ENCODE results near the gene DLG1. TPM values are rescaled to one million over a fixed set of nuclear protein-coding genes. Genes with fewer than 3 reads are reported as not detected.

DLG1 gene
- total RNA-seq, 1 experiment from 2014 or later: 89.8 TPM

GRCh38 chr3:197122394-197122793 lies 176.0 kb downstream of the DLG1 start:
- Histone ChIP-seq H4K20me1 (ENCODE audit: insufficient read depth) (no peaks in the 10 kb centered on the region), H3K9me3 (ENCODE audit: control insufficient read depth in 1 of 2, insufficient read depth in 1 of 2, low read depth in 1 of 2, low read length in 2 of 2) (no peaks in the 10 kb centered on the region), H3K4me1 (ENCODE audit: control insufficient read depth in 1 of 2, insufficient read depth in 2 of 2, low read length in 2 of 2) (peaks cover 0 to 2% of the 10 kb centered on the region in 2 experiments; a peak in 1 of 4 replicates), H3K4me2 (ENCODE audit: low read length) (no peak overlapping the region), H3K36me3 (ENCODE audit: control insufficient read depth in 1 of 2, insufficient read depth in 2 of 2, low read length in 2 of 2) (no peaks in the 10 kb centered on the region), H3K4me3 (replicated peaks in 1 of 2; ENCODE audit: low read depth in 1 of 2, low read length in 2 of 2) (no peak overlapping the region), H3K27me3 (ENCODE audit: insufficient read depth, low read length) (no peaks in the 10 kb centered on the region), H2AFZ (ENCODE audit: low read depth, low read length, poor library complexity, severe bottlenecking) (no peak overlapping the region), H3K79me2 (ENCODE audit: insufficient read depth, low read length) (peaks cover 3% of the 10 kb centered on the region), H3K9ac (ENCODE audit: low read length) (no peak overlapping the region), H3K9me2 (ENCODE audit: insufficient read depth) (no peaks in the 10 kb centered on the region), H3K27ac (ENCODE audit: low read depth, low read length) (no peak overlapping the region)
- ATAC-seq (no peak), DNase-seq (ENCODE audit: low read depth, low spot score) (no peak)
- ChIA-PET CTCF (no interaction called here), RAD21 (ENCODE audit: low non-redundant PET in 1 of 2, low total read pairs in 2 of 2, uncharacterized antibody in 2 of 2, unreplicated experiment in 2 of 2) (no interaction called here), POLR2A (no interaction called here)
- TF ChIP-seq CEBPB (IDR thresholded peaks at IDR 0.05; ENCODE audit: low read depth) (no peak), CBX3 (IDR thresholded peaks at IDR 0.05; ENCODE audit: low read depth) (no peak), RAD21 (IDR thresholded peaks at IDR 0.05; ENCODE audit: low read depth) (no peak), EZH2 (IDR thresholded peaks at IDR 0.05) (no peak), POLR2A (IDR thresholded peaks at IDR 0.05; ENCODE audit: borderline replicate concordance, extremely low read depth, insufficient read depth, insufficient read length) (no peak), EZH2phosphoT487 (IDR thresholded peaks at IDR 0.05; ENCODE audit: borderline replicate concordance) (no peak)
- BruUV-seq (replicated peaks): no TSS peak
- intact Hi-C loops (cut with micrococcal nuclease): no loop called here

GRCh38 chr3:197117114-197117513 lies 181.3 kb downstream of the DLG1 start:
- ChIA-PET RAD21 (ENCODE audit: low non-redundant PET in 1 of 2, low total read pairs in 2 of 2, uncharacterized antibody in 2 of 2, unreplicated experiment in 2 of 2) (no interaction called here), POLR2A (no interaction called here), CTCF (no interaction called here)
- H4K20me1 ChIP-seq (ENCODE audit: insufficient read depth): no peaks in the 10 kb centered on the region
- DNase-seq (ENCODE audit: low read depth, low spot score) (no peak), ATAC-seq (no peak)
- peak overlapping the region; percentile 15; the same call in 1 of the 2 replicates for H3K4me2 ChIP-seq (ENCODE audit: low read length)
- no peaks in the 10 kb centered on the region for H3K27me3 ChIP-seq (ENCODE audit: insufficient read depth, low read length)
- no peak overlapping the region for H3K27ac ChIP-seq (ENCODE audit: low read depth, low read length)
- H3K9ac ChIP-seq (ENCODE audit: low read length): no peak overlapping the region
- H3K9me2 ChIP-seq (ENCODE audit: insufficient read depth): no peaks in the 10 kb centered on the region
- no peak overlapping the region for H3K4me3 ChIP-seq (replicated peaks in 1 of 2; ENCODE audit: low read depth in 1 of 2, low read length in 2 of 2)
- H2AFZ ChIP-seq (ENCODE audit: low read depth, low read length, poor library complexity, severe bottlenecking): no peak overlapping the region
- intact Hi-C loops (cut with micrococcal nuclease): no loop called here
- H3K9me3 ChIP-seq (ENCODE audit: control insufficient read depth in 1 of 2, insufficient read depth in 1 of 2, low read depth in 1 of 2, low read length in 2 of 2): no peaks in the 10 kb centered on the region
- BruUV-seq (replicated peaks): no TSS peak
- peaks cover 0 to 7% of the 10 kb centered on the region in 2 experiments; a peak in 1 of 4 replicates for H3K4me1 ChIP-seq (ENCODE audit: control insufficient read depth in 1 of 2, insufficient read depth in 2 of 2, low read length in 2 of 2)
- H3K36me3 ChIP-seq (ENCODE audit: control insufficient read depth in 1 of 2, insufficient read depth in 2 of 2, low read length in 2 of 2): no peaks in the 10 kb centered on the region
- H3K79me2 ChIP-seq (ENCODE audit: insufficient read depth, low read length): peaks cover 3% of the 10 kb centered on the region; the same call in 1 of the 2 replicates
- no peak for TF ChIP-seq MAX (IDR thresholded peaks at IDR 0.05)
- TF ChIP-seq REST (IDR thresholded peaks at IDR 0.05; ENCODE audit: low read depth): no peak
- no peak for TF ChIP-seq CBX3 (IDR thresholded peaks at IDR 0.05; ENCODE audit: low read depth)
- TF ChIP-seq FOSL1 (IDR thresholded peaks at IDR 0.05; ENCODE audit: low read depth): no peak
- TF ChIP-seq SP1 (IDR thresholded peaks at IDR 0.05; ENCODE audit: low read depth): no peak
- no peak for TF ChIP-seq ZNF274 (IDR thresholded peaks at IDR 0.05; ENCODE audit: low read depth, low read length)
- no peak for TF ChIP-seq TCF7L2 (IDR thresholded peaks at IDR 0.05; ENCODE audit: borderline replicate concordance, extremely low read depth, insufficient read depth, insufficient read length)
- TF ChIP-seq YY1 (IDR thresholded peaks at IDR 0.05; ENCODE audit: extremely low read depth, insufficient replicate concordance, low read depth, low read length): no peak
- TF ChIP-seq ZBTB33 (IDR thresholded peaks at IDR 0.05; ENCODE audit: extremely low read depth, insufficient replicate concordance, low read length): no peak

Data from HCT116 (cell line).